CD4-positive, alpha-beta memory T cell (primary cell): Measurements from ENCODE around the gene STX18. TPM values are rescaled to one million over a fixed set of nuclear protein-coding genes. Genes with fewer than 3 reads are reported as not detected.
"Not testable (repeated sequence)": the region's sequence is repeated elsewhere in the genome, so short reads cannot be mapped to it uniquely, and the experiment has no call there.

ENCODE experiments used
- CTCF ChIA-PET: fragments of 350-600 bp; sonication (Branson Sonifier 250); formaldehyde crosslinking; loops from one replicate; lab custom pipeline; 2021; ENCODE audit warnings: inconsistent platforms; ENCODE audit not compliant: partially characterized antibody; lab: Charles Lee
- POLR2A ChIA-PET: fragments of 350-600 bp; sonication (Branson Sonifier 250); formaldehyde crosslinking; loops from one replicate; lab custom pipeline; 2021; ENCODE audit not compliant: partially characterized antibody; lab: Charles Lee
- DNase-seq, 5 donors: peaks; one replicate each; pipeline versions ENCODE4 v3.0.0 to v3.0.0-alpha.2; 2020 to 2022; ENCODE audit warnings: mixed read lengths in 1 of 5
- H3K27ac ChIP-seq: one replicate; pipeline ENCODE4 v1.7.0; 2013; ENCODE audit warnings: low read depth, low read length
- H3K27me3 ChIP-seq: 2 replicates; pipeline ENCODE4 v1.7.0; 2013; ENCODE audit warnings: mild to moderate bottlenecking, low read length, moderate library complexity; ENCODE audit not compliant: insufficient read depth
- H3K36me3 ChIP-seq: 2 replicates; pipeline ENCODE4 v1.7.0; 2013; ENCODE audit warnings: mild to moderate bottlenecking, low read length, moderate library complexity; ENCODE audit not compliant: insufficient read depth
- H3K4me1 ChIP-seq: 2 replicates; pipeline ENCODE4 v1.7.0; 2013; ENCODE audit warnings: mild to moderate bottlenecking, low read length, moderate library complexity; ENCODE audit not compliant: insufficient read depth
- H3K4me3 ChIP-seq, 2 donors: one replicate each; pipeline ENCODE4 v1.7.0; 2013; ENCODE audit warnings: low read length in 2 of 2, mild to moderate bottlenecking in 1 of 2
- H3K9me3 ChIP-seq, 2 donors: one replicate each; pipeline ENCODE4 v1.7.0; 2013; ENCODE audit warnings: low read length in 2 of 2, control low read depth in 1 of 2; ENCODE audit not compliant: control insufficient read depth in 1 of 2
- H3K27ac Mint-ChIP-seq, 7 donors: one replicate each; pipeline ENCODE4 v1.8.0; 2020 to 2021; ENCODE audit warnings: mixed read lengths in 7 of 7, mild to moderate bottlenecking in 6 of 7, inconsistent platforms in 3 of 7, moderate library complexity in 3 of 7
- H3K27me3 Mint-ChIP-seq, 2 donors: one replicate each; pipeline ENCODE4 v1.8.0; 2020 to 2021; ENCODE audit warnings: mixed read lengths in 2 of 2
- H3K36me3 Mint-ChIP-seq, 2 donors: one replicate each; pipeline ENCODE4 v1.8.0; 2020 to 2021; ENCODE audit warnings: mixed read lengths in 2 of 2, inconsistent platforms in 1 of 2, mild to moderate bottlenecking in 1 of 2
- H3K4me1 Mint-ChIP-seq, 4 donors: one replicate each; pipeline ENCODE4 v1.8.0; 2020 to 2021; ENCODE audit warnings: mixed read lengths in 4 of 4, mild to moderate bottlenecking in 1 of 4
- H3K4me3 Mint-ChIP-seq, 8 donors: one replicate each; pipeline ENCODE4 v1.8.0; 2020 to 2021; ENCODE audit warnings: mixed read lengths in 8 of 8, mild to moderate bottlenecking in 7 of 8, moderate library complexity in 6 of 8, inconsistent platforms in 3 of 8
- H3K9me3 Mint-ChIP-seq, 8 donors: one replicate each; pipeline ENCODE4 v1.8.0; 2020 to 2021; ENCODE audit warnings: mixed read lengths in 8 of 8, mild to moderate bottlenecking in 5 of 8, inconsistent platforms in 3 of 8, moderate library complexity in 1 of 8
- intact Hi-C: fragments of 100-400 bp; cut with micrococcal nuclease; formaldehyde crosslinking; loops from one replicate; pipeline ENCODE4 v1.15.1; 2023
- polyA plus RNA-seq, 2 donors: library from polyadenylated mRNA; unstranded; fragments of 300-500 nt; fragmentation: Illumina TruSeq; gene quantifications; one replicate each; pipeline ENCODE4 v1.2.3, GENCODE V29; 2021
- total RNA-seq, 2 experiments: library from RNA; stranded (reverse); gene quantifications; one replicate each; pipeline ENCODE4 v1.2.3, GENCODE V29; 2021

The STX18 gene
- total and polyA plus RNA-seq, 4 experiments from 2014 or later = 25.6 to 34.5 (median 31.2) TPM

- H3K27me3 Mint-ChIP-seq, DNase-seq, H3K27ac ChIP-seq, H3K27me3 ChIP-seq, H3K9me3 Mint-ChIP-seq, H3K4me3 ChIP-seq, H3K9me3 ChIP-seq, H3K4me3 Mint-ChIP-seq, intact Hi-C loops: not testable (repeated sequence)
- CTCF ChIA-PET = interaction anchor here (0.9 kb wide), 1 partner anchor 10 kb away, joined by 3 read pairs; no protein-coding TSS in a partner anchor
- POLR2A ChIA-PET = interaction anchor here (0.9 kb wide), 1 partner anchor 35 kb away, joined by 3 read pairs; the partner anchor contains the start of gene NSG1
- H3K27ac Mint-ChIP-seq = peak overlapping the region in 1 of 7 donors; percentile 72
- Histone ChIP-seq H3K36me3 (peaks cover 22% of the 10 kb centered on the region), H3K4me1 (peaks cover 30% of the 10 kb centered on the region)
- peaks cover 21 to 42% (median 32%) of the 10 kb centered on the region in 4 donors for H3K4me1 Mint-ChIP-seq
- peaks cover 45 to 71% of the 10 kb centered on the region in 2 donors for H3K36me3 Mint-ChIP-seq
Observed at GRCh38 chr4:4422117-4422516, 119.7 kb downstream of the STX18 start.

- Histone ChIP-seq H3K4me3 (no peak overlapping the region), H3K36me3 (peaks cover 22% of the 10 kb centered on the region), H3K4me1 (peaks cover 33% of the 10 kb centered on the region), H3K27me3 (no peaks in the 10 kb centered on the region), H3K27ac (no peak overlapping the region), H3K9me3 (no peaks in the 10 kb centered on the region)
- Mint-ChIP-seq H3K27me3 (no peaks in the 10 kb centered on the region), H3K4me1 (peaks cover 24 to 44% (median 37%) of the 10 kb centered on the region in 4 donors), H3K27ac (peak overlapping the region in 3 of 7 donors; percentile 48 to 81 (median 53)), H3K36me3 (peaks cover 50 to 69% of the 10 kb centered on the region in 2 donors), H3K9me3 (peaks cover 0 to 2% (median 0%) of the 10 kb centered on the region in 8 donors), H3K4me3 (no peak overlapping the region)
- DNase-seq = no peak
- ChIA-PET POLR2A (interaction anchor here (0.9 kb wide), 1 partner anchor 34 kb away, joined by 3 read pairs; the partner anchor contains the start of gene NSG1), CTCF (interaction anchor here (0.9 to 1.3 kb wide), 2 partner anchors 11 to 170 kb away, joined by 3 read pairs; no protein-coding TSS in a partner anchor)
- intact Hi-C loops = no loop called here
Observed at GRCh38 chr4:4421356-4421755, 120.5 kb downstream of the STX18 start.

DNA sequence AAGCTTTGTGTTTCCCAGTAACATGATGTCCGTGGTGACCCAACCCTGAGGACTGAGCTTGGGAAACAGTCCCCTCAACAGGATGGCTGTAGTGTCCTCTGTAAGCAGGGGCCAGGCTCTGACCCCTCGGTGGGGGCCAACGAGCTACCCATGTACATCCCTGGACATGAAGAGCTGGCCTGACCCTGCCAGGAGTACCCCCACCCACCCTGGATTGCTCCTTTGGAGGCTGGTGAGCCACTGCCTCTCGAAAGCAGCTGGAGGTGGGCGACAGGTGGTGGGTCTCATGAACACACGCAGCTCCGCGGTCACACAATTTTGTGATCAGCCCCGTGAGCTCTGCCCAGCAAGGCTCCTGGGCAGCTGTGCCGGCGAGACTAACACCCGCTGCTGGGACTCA is 121.4 kb downstream of the STX18 start:
- peaks cover 53 to 65% of the 10 kb centered on the region in 2 donors for H3K36me3 Mint-ChIP-seq
- no peak for DNase-seq
- H3K4me3 ChIP-seq = no peak overlapping the region
- no peaks in the 10 kb centered on the region for H3K9me3 ChIP-seq
- ChIA-PET CTCF (interaction anchor here (1.3 to 5.2 kb wide), 2 partner anchors 9 to 169 kb away, joined by 3 to 34 read pairs; no protein-coding TSS in a partner anchor), POLR2A (interaction anchor here (0.8 kb wide), 1 partner anchor 41 kb away, joined by 3 read pairs; no protein-coding TSS in a partner anchor)
- H3K27ac Mint-ChIP-seq = peak overlapping the region in 2 of 7 donors; percentile 70 to 77
- H3K4me1 ChIP-seq = peaks cover 33% of the 10 kb centered on the region
- H3K27me3 ChIP-seq = no peaks in the 10 kb centered on the region
- H3K9me3 Mint-ChIP-seq = peaks cover 0 to 2% (median 0%) of the 10 kb centered on the region in 8 donors
- H3K27me3 Mint-ChIP-seq = no peaks in the 10 kb centered on the region
- H3K27ac ChIP-seq = no peak overlapping the region
- intact Hi-C loops = no loop called here
- no peak overlapping the region for H3K4me3 Mint-ChIP-seq
- H3K4me1 Mint-ChIP-seq = peaks cover 24 to 48% (median 37%) of the 10 kb centered on the region in 4 donors
- peaks cover 22% of the 10 kb centered on the region for H3K36me3 ChIP-seq

DNA sequence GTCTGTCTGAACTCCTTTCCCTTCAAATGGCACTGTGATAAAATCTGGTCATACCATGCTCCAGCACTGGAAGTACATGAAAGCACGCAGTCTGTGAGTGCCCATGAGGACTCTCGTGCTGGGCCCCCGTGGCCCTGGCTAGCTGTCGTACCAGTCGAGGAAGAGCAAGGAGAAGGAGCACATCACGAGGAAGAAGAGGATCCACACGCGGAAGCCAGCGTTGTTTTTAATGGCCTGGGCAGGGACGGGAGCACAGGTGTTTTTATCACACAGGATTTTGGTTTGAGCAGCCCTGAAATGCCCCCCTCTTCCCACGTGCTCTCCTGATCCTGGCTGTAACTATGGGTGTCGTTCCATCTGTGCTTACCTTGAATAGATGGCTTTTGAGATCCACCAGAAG is 122.0 kb downstream of the STX18 start:
- Mint-ChIP-seq H3K9me3 (peaks cover 0 to 2% (median 0%) of the 10 kb centered on the region in 8 donors), H3K4me1 (peaks cover 24 to 48% (median 37%) of the 10 kb centered on the region in 4 donors), H3K27ac (peak overlapping the region in 5 of 7 donors; percentile 66 to 88 (median 73)), H3K4me3 (peak overlapping the region in 1 of 8 donors; percentile 29), H3K27me3 (no peaks in the 10 kb centered on the region), H3K36me3 (peaks cover 51 to 64% of the 10 kb centered on the region in 2 donors)
- Histone ChIP-seq H3K27me3 (no peaks in the 10 kb centered on the region), H3K27ac (no peak overlapping the region), H3K36me3 (peaks cover 22% of the 10 kb centered on the region), H3K4me1 (peaks cover 33% of the 10 kb centered on the region), H3K4me3 (no peak overlapping the region), H3K9me3 (no peaks in the 10 kb centered on the region)
- intact Hi-C loops = loop anchor here (5.0 kb wide), 1 partner anchor 42 kb away; no protein-coding TSS in a partner anchor
- POLR2A ChIA-PET = no interaction called here
- CTCF ChIA-PET = interaction anchor here (5.2 kb wide), 1 partner anchor 9 kb away, joined by 34 read pairs; no protein-coding TSS in a partner anchor
- DNase-seq = no peak

GRCh38 chr4:4418676-4419390 is 123.0 kb downstream of the STX18 start:
- Histone ChIP-seq H3K4me3 (no peak overlapping the region), H3K27ac (no peak overlapping the region), H3K9me3 (no peaks in the 10 kb centered on the region), H3K36me3 (peaks cover 18% of the 10 kb centered on the region), H3K4me1 (peaks cover 33% of the 10 kb centered on the region), H3K27me3 (no peaks in the 10 kb centered on the region)
- intact Hi-C loops = loop anchor here (5.0 kb wide), 1 partner anchor 43 kb away; no protein-coding TSS in a partner anchor
- peaks cover 0 to 2% (median 0%) of the 10 kb centered on the region in 8 donors for H3K9me3 Mint-ChIP-seq
- peaks cover 24 to 48% (median 37%) of the 10 kb centered on the region in 4 donors for H3K4me1 Mint-ChIP-seq
- DNase-seq = no peak
- H3K27me3 Mint-ChIP-seq = no peaks in the 10 kb centered on the region
- H3K4me3 Mint-ChIP-seq = peak overlapping the region in 7 of 8 donors; percentile 19 to 77 (median 67)
- ChIA-PET POLR2A (interaction anchor here (0.7 to 1.4 kb wide), 2 partner anchors 17 to 31 kb away, joined by 3 to 4 read pairs; no protein-coding TSS in a partner anchor), CTCF (interaction anchor here (5.2 kb wide), 1 partner anchor 10 kb away, joined by 34 read pairs; no protein-coding TSS in a partner anchor)
- peak overlapping the region; percentile 66 to 90 (median 80) for H3K27ac Mint-ChIP-seq
- H3K36me3 Mint-ChIP-seq = peaks cover 47 to 61% of the 10 kb centered on the region in 2 donors

DNA sequence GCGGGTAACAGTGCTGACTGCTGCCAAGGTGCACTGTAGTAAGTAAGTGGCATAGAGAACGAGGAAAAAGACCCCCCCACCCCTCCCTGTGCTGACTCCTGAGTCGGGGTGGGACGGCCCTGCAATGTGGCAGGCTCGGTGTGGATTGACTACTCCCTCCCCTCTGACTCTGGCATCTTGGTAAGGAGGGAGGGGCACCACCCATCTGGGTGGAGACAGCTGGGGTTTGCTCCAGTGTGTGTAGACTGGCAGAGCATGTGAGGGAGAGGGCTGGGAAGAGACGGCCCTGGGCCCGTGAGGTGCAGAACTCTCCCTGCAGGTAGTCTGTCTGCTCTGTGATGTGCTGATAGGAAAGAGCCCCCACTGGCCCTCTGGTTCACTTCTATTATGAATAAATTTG is 124.0 kb downstream of the STX18 start:
- Mint-ChIP-seq H3K4me3 (peak overlapping the region in 7 of 8 donors; percentile 19 to 77 (median 67)), H3K27me3 (no peaks in the 10 kb centered on the region), H3K9me3 (peaks cover 0 to 3% (median 0%) of the 10 kb centered on the region in 8 donors), H3K4me1 (peaks cover 24 to 48% (median 37%) of the 10 kb centered on the region in 4 donors), H3K27ac (peak overlapping the region; percentile 68 to 90 (median 80)), H3K36me3 (peaks cover 47 to 59% of the 10 kb centered on the region in 2 donors)
- Histone ChIP-seq H3K27me3 (no peaks in the 10 kb centered on the region), H3K27ac (peak overlapping the region; percentile 6), H3K4me1 (peaks cover 33% of the 10 kb centered on the region), H3K9me3 (no peaks in the 10 kb centered on the region), H3K4me3 (no peak overlapping the region), H3K36me3 (peaks cover 17% of the 10 kb centered on the region)
- no peak for DNase-seq
- ChIA-PET CTCF (interaction anchor here (5.2 kb wide), 1 partner anchor 11 kb away, joined by 34 read pairs; no protein-coding TSS in a partner anchor), POLR2A (interaction anchor here (1.4 kb wide), 1 partner anchor 16 kb away, joined by 4 read pairs; no protein-coding TSS in a partner anchor)
- intact Hi-C loops = loop anchor here (5.0 kb wide), 1 partner anchor 44 kb away; no protein-coding TSS in a partner anchor
